Brain microvascular endothelial cell (primary cell): Measurements from ENCODE around the gene HPRT1.

Experiments used
- DNase-seq: peaks from one replicate; pipeline ENCODE4 v3.0.0-alpha.2; 2020
- H3K27ac ChIP-seq: fragments of 250-450 bp; sonication (Bioruptor Pico); 2 replicates; pipeline ENCODE4 v1.5.1; 2020; ENCODE audit warnings: mild to moderate bottlenecking, moderate library complexity
- H3K27me3 ChIP-seq: fragments of 250-450 bp; sonication (Bioruptor Pico); replicated peaks from 2 replicates; pipeline ENCODE4 v1.5.1; 2020; ENCODE audit warnings: mild to moderate bottlenecking
- H3K36me3 ChIP-seq: fragments of 250-450 bp; sonication (Bioruptor Pico); replicated peaks from 2 replicates; pipeline ENCODE4 v1.5.1; 2020; ENCODE audit warnings: mild to moderate bottlenecking
- H3K4me3 ChIP-seq: 2 replicates; pipeline ENCODE4 v1.5.1; 2011; ENCODE audit warnings: low read depth, mild to moderate bottlenecking, control low read depth, low read length, moderate library complexity
- in situ Hi-C: cut with HindIII; loops from 2 replicates; pipeline ENCODE4 v1.10.0; 2017; ENCODE audit warnings: low sequenced_read_pairs, low pct_ligation_motif_present
- TF ChIP-seq, protein P1 (sequence below): IDR thresholded peaks from 2 replicates; pipeline ENCODE4 v1.5.1; 2011; ENCODE audit warnings: low read depth, mild to moderate bottlenecking, moderate library complexity, low read length, control low read depth, inconsistent platforms; ENCODE audit errors: missing control alignments

Gene HPRT1

DNA sequence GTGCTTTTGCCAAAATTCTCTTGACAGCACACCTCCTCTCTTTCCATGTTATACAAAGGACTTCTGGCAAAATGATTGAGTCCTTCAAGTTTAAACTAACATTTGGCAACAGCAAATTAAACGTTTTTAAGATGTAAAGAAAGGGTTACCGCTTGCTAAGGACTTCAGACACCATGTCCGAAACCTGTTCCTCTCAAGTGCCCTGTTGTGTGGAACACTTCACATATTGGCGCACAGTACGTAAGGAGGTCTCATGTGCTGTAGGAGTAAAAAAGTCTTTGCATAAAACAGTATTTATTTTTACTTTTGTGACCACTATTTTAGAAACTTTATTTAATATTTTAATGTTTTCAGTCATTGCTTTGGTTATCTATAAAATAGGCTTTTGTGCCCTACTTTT is 33.7 kb upstream of the HPRT1 start:
- Histone ChIP-seq H3K4me3 (no peak overlapping the region), H3K36me3 (no peaks in the 10 kb centered on the region), H3K27ac (no peak overlapping the region), H3K27me3 (no peaks in the 10 kb centered on the region)
- TF ChIP-seq, protein P1, sequence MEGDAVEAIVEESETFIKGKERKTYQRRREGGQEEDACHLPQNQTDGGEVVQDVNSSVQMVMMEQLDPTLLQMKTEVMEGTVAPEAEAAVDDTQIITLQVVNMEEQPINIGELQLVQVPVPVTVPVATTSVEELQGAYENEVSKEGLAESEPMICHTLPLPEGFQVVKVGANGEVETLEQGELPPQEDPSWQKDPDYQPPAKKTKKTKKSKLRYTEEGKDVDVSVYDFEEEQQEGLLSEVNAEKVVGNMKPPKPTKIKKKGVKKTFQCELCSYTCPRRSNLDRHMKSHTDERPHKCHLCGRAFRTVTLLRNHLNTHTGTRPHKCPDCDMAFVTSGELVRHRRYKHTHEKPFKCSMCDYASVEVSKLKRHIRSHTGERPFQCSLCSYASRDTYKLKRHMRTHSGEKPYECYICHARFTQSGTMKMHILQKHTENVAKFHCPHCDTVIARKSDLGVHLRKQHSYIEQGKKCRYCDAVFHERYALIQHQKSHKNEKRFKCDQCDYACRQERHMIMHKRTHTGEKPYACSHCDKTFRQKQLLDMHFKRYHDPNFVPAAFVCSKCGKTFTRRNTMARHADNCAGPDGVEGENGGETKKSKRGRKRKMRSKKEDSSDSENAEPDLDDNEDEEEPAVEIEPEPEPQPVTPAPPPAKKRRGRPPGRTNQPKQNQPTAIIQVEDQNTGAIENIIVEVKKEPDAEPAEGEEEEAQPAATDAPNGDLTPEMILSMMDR: no peak
- in situ Hi-C loops: no loop called here
- DNase-seq: no peak

DNA sequence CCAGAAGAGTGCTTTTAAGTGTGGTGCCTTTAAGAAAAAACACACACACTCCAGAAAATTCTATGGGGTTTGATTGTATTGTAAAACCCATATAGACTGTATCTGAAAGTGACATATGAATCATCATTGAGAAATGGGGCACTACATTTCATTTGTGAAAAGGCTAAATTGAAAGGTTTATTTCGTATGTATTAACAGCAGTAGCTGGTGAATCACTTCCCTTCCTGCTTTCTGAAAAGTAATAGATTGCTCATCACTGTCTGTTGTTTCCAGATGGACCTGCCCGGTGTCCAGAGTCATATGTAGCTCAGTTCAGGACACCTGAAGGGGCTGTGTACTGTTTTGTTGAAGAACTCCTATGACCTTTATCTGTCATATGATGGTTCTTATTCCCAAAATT is 28.1 kb upstream of the HPRT1 start:
- Histone ChIP-seq H3K4me3 (no peak overlapping the region), H3K27ac (no peak overlapping the region), H3K27me3 (no peaks in the 10 kb centered on the region), H3K36me3 (no peaks in the 10 kb centered on the region)
- in situ Hi-C loops: no loop called here
- TF ChIP-seq, protein P1: no peak
- peak; percentile 38 for DNase-seq

DNA sequence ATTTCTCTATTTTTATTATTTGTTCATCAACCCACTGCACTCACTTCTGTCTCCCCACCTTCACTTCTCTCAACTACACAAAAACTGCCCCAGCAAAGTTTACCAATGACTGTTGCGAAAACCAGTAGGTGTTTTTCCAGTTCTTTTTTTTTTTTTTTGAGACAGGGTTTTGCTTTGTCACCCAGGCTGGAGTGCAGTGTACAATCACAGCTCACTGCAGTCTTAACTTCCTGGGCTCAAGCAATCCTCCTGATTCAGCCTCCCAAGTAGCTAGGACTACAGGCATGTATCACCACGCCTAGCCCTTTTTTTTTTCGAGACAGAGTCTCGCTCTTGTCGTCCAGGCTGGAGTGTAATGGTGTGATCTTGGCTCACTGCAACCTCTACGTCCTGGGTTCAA is 24.1 kb upstream of the HPRT1 start:
- DNase-seq: no peak
- TF ChIP-seq, protein P1: no peak
- Histone ChIP-seq H3K27me3 (no peaks in the 10 kb centered on the region), H3K27ac (no peak overlapping the region), H3K4me3 (no peak overlapping the region), H3K36me3 (no peaks in the 10 kb centered on the region)
- in situ Hi-C loops: no loop called here

DNA sequence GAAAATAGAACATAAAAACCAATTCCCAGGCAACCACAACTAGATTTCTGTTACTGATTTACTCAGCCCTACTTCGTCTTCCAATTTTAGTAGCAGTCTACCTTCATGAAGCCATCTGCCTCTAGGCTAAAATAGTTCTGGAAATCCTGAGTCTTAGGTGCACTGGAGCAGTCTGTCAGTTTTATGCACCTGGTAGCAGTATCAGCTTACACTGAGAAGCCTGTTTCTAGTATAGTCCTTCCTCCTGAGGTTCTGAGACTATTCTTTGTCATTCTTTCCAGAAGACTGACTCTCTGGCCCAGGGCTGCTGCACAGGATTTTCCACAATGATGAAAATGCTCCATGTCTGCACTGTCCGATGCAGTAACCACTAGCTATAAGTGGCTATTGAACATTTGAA is 16.9 kb upstream of the HPRT1 start:
- TF ChIP-seq, protein P1: no peak
- no peak overlapping the region for H3K4me3 ChIP-seq
- no peak overlapping the region for H3K27ac ChIP-seq
- DNase-seq: no peak
- in situ Hi-C loops: no loop called here
- no peaks in the 10 kb centered on the region for H3K36me3 ChIP-seq
- no peaks in the 10 kb centered on the region for H3K27me3 ChIP-seq

DNA sequence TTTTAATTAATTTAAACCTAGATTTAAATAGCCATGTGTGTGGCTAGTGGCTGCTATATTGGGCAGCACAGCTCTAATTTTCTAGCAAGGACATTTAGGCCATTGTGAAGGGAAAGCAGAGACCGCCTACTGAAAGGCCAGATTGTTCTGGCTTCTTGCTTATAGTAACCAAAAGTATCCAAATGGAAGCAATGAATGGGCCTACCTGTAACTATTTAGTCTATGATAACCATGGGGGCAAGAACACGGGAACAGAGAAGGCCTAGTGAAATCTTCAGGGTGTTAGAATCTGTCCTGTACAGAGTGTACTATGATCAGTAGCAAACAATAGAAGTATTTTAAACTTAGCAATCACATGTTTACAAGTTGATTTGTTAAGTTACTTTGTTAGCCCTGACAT is 16.5 kb upstream of the HPRT1 start:
- H3K4me3 ChIP-seq: no peak overlapping the region
- no peaks in the 10 kb centered on the region for H3K36me3 ChIP-seq
- no peak overlapping the region for H3K27ac ChIP-seq
- in situ Hi-C loops: no loop called here
- H3K27me3 ChIP-seq: no peaks in the 10 kb centered on the region
- TF ChIP-seq, protein P1: no peak
- DNase-seq: no peak

DNA sequence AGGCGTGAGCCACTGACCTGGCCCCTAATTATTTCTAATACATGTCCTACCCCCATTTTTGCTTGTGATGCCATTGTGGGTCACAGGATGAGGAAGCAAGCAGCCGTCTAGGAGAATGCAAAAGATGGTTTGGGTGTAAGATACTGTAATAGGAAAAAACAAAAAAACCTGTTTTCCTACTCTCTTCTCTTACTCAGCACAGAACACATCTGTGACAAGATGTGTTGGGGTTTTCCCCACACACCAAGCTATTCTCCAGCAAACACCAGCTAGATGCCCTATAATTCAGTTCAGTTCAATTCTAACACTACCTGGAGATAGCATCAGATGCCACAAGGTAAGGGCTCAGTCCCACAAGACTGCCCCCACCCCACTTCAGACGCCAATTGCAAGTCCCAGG is 15.3 kb upstream of the HPRT1 start:
- Histone ChIP-seq H3K27ac (no peak overlapping the region), H3K27me3 (no peaks in the 10 kb centered on the region), H3K4me3 (no peak overlapping the region), H3K36me3 (no peaks in the 10 kb centered on the region)
- no peak for DNase-seq
- TF ChIP-seq, protein P1: no peak
- in situ Hi-C loops: no loop called here
